A549 (cell line): ENCODE results near the gene RGL1. TPM values are rescaled to one million over a fixed set of nuclear protein-coding genes. Genes with fewer than 3 reads are reported as not detected.
A peak's percentile ranks its signal among the peaks of the same experiment; 100 is the strongest.

ENCODE experiments used
- ATAC-seq, 2 experiments: fragments of 200-7000 bp in 1 of 2; fragments of >200 bp in 1 of 2; cut with Nextera tagmentation in 1 of 2; cut with Tn5 transposase in 1 of 2; 3 replicates each; pipeline versions ENCODE4 v1.8.0 to v1.9.1; 2018 to 2020; ENCODE audit warnings: mild to moderate bottlenecking in 1 of 2, moderate library complexity in 1 of 2
- CTCF ChIA-PET: fragments of 300-600 bp; sonication (Branson Sonifier 250); formaldehyde crosslinking; extraction: SDS; loops from one replicate; lab custom pipeline; 2021; ENCODE audit warnings: antibody characterized with exemption, inconsistent platforms; lab: Yijun Ruan, JAX
- POLR2A ChIA-PET: fragments of 350-600 bp; formaldehyde crosslinking; extraction: SDS; loops from one replicate; lab custom pipeline; 2021; ENCODE audit warnings: antibody characterized with exemption, inconsistent platforms; lab: Yijun Ruan, JAX
- DNase-seq, 2 experiments: peaks; one replicate each; pipeline versions ENCODE4 v3.0.0 to v3.0.0-alpha.2; 2011 to 2016; ENCODE audit warnings: low read depth in 1 of 2, low spot score in 1 of 2
- FAIRE-seq: peaks from 2 replicates; lab custom pipeline; 2011; peaks lifted over from hg19 to GRCh38; lab: Jason Lieb, UNC
- H3K27ac ChIP-seq, 2 experiments: fragments of >200 bp; sonication (Bioruptor Twin); formaldehyde crosslinking; 3 replicates each; pipeline ENCODE4 v1.5.1; 2016 to 2017
- H3K4me1 ChIP-seq: fragments of >200 bp; sonication (Bioruptor Twin); formaldehyde crosslinking; 3 replicates; pipeline ENCODE4 v1.6.1; 2016
- H3K4me2 ChIP-seq: fragments of >200 bp; sonication (Bioruptor Twin); formaldehyde crosslinking; 3 replicates; pipeline ENCODE4 v1.6.1; 2016
- H3K4me3 ChIP-seq: fragments of >200 bp; sonication (Bioruptor Twin); formaldehyde crosslinking; 3 replicates; pipeline ENCODE4 v1.5.1; 2016
- H3K9me3 ChIP-seq: fragments of >200 bp; sonication (Bioruptor Twin); formaldehyde crosslinking; 3 replicates; pipeline ENCODE4 v1.6.1; 2016
- CEBPB ChIP-seq, 2 experiments: fragments of >200 bp in 1 of 2; sonication (Bioruptor Twin) in 1 of 2; formaldehyde crosslinking in 1 of 2; IDR thresholded peaks; 2 replicates each; pipeline ENCODE4 v1.6.1; 2012 to 2016
- EHF ChIP-seq: fragments of 250-450 bp; sonication (Bioruptor Pico); IDR thresholded peaks from 2 replicates; pipeline ENCODE4 v1.5.0; 2020; ENCODE audit warnings: mild to moderate bottlenecking
- EP300 ChIP-seq, 2 experiments: fragments of >200 bp; sonication (Bioruptor Twin); formaldehyde crosslinking; IDR thresholded peaks; 2 replicates in 1 of 2; 3 replicates in 1 of 2; pipeline ENCODE4 v1.6.1; 2016 to 2017
- ESRRA ChIP-seq: fragments of 150-350 bp; IDR thresholded peaks from 2 replicates; pipeline ENCODE4 v1.6.1; 2014; ENCODE audit warnings: mild to moderate bottlenecking, low read length, borderline replicate concordance
- FOSL2 ChIP-seq, 2 experiments: fragments of 450-650 bp in 1 of 2; fragments of >200 bp in 1 of 2; sonication (Bioruptor Twin) in 1 of 2; formaldehyde crosslinking; IDR thresholded peaks; 2 replicates each; pipeline versions ENCODE4 v1.5.0 to v1.6.1; 2016 to 2020; ENCODE audit warnings: mild to moderate bottlenecking in 1 of 2, moderate library complexity in 1 of 2
- FOXS1 ChIP-seq: fragments of 250-450 bp; sonication (Bioruptor Pico); IDR thresholded peaks from 2 replicates; pipeline ENCODE4 v1.5.0; 2020; ENCODE audit warnings: mild to moderate bottlenecking, moderate library complexity
- HOXA7 ChIP-seq: fragments of 250-450 bp; sonication (Bioruptor Pico); IDR thresholded peaks from 2 replicates; pipeline ENCODE4 v1.5.0; 2020; ENCODE audit warnings: mild to moderate bottlenecking, moderate library complexity
- HOXB13 ChIP-seq: fragments of 250-450 bp; sonication (Bioruptor Pico); IDR thresholded peaks from 2 replicates; pipeline ENCODE4 v1.5.0; 2020; ENCODE audit warnings: low read depth, mild to moderate bottlenecking, moderate library complexity
- JUNB ChIP-seq: fragments of >200 bp; sonication (Bioruptor Twin); formaldehyde crosslinking; IDR thresholded peaks from 2 replicates; pipeline ENCODE4 v1.6.1; 2016
- MAZ ChIP-seq: fragments of 150-350 bp; IDR thresholded peaks from 2 replicates; pipeline ENCODE4 v1.6.1; 2014; ENCODE audit warnings: antibody characterized with exemption, low read depth, low read length, borderline replicate concordance
- RCOR1 ChIP-seq: fragments of 150-350 bp; IDR thresholded peaks from 2 replicates; pipeline ENCODE4 v1.6.1; 2014; ENCODE audit warnings: antibody characterized with exemption, low read length, low read depth
- RNF2 ChIP-seq: fragments of 200-600 bp; sonication (generic); IDR thresholded peaks from 2 replicates; pipeline ENCODE4 v1.6.1; 2016; ENCODE audit warnings: low read depth, mild to moderate bottlenecking, antibody characterized with exemption, moderate library complexity, borderline replicate concordance
- SMC3 ChIP-seq: fragments of >200 bp; sonication (Bioruptor Twin); formaldehyde crosslinking; IDR thresholded peaks from 3 replicates; pipeline ENCODE4 v1.6.1; 2018; ENCODE audit warnings: inconsistent platforms
- ZFP36 ChIP-seq: fragments of 450-650 bp; IDR thresholded peaks from 2 replicates; pipeline ENCODE4 v1.6.1; 2014; ENCODE audit warnings: borderline replicate concordance; ENCODE audit not compliant: partially characterized antibody
- ZSCAN20 ChIP-seq: fragments of 250-450 bp; sonication (Bioruptor Pico); IDR thresholded peaks from 2 replicates; pipeline ENCODE4 v1.8.0; 2022; ENCODE audit warnings: mild to moderate bottlenecking, moderate library complexity
- WGBS: methylation state at CpG from one replicate; pipeline ENCODE4 v1.1.6; 2017; ENCODE audit errors: missing lambda C conversion rate; 5-methylcytosine and 5-hydroxymethylcytosine counted together
- polyA plus RNA-seq, 4 experiments: library from polyadenylated mRNA; depleted of rRNA in 3 of 4; stranded (reverse); fragments of >200 nt; fragmentation: RNase III in 1 of 4; extraction: RNeasy Plus Mini Kit Qiagen cat#74134 plus additional on column Dnase treatment in 1 of 4; gene quantifications; 2 replicates in 3 of 4; 3 replicates in 1 of 4; pipeline ENCODE4 v1.2.3, GENCODE V29; 2011 to 2017
- TF ChIP-seq, protein P1 (sequence below): fragments of >200 bp; sonication (Bioruptor Twin); formaldehyde crosslinking; IDR thresholded peaks from 3 replicates; pipeline ENCODE4 v1.6.1; 2016
- TF ChIP-seq, protein P2 (sequence below): fragments of 200-600 bp; sonication (generic); IDR thresholded peaks from 2 replicates; pipeline ENCODE4 v1.6.1; 2016; ENCODE audit warnings: antibody characterized with exemption, mild to moderate bottlenecking, moderate library complexity
- TF ChIP-seq, protein P3 (sequence below): fragments of 450-650 bp; IDR thresholded peaks from 2 replicates; pipeline ENCODE4 v1.6.1; 2014; ENCODE audit warnings: antibody characterized with exemption
- TF ChIP-seq, protein P4 (sequence below): fragments of 150-350 bp; IDR thresholded peaks from 2 replicates; pipeline ENCODE4 v1.6.1; 2014; ENCODE audit warnings: low read depth, mild to moderate bottlenecking, low read length

RGL1 gene
- polyA plus RNA-seq, 2 of the 4 experiments (the other 2 are of a cell fraction), result 1.0 to 3.8 TPM

DNA sequence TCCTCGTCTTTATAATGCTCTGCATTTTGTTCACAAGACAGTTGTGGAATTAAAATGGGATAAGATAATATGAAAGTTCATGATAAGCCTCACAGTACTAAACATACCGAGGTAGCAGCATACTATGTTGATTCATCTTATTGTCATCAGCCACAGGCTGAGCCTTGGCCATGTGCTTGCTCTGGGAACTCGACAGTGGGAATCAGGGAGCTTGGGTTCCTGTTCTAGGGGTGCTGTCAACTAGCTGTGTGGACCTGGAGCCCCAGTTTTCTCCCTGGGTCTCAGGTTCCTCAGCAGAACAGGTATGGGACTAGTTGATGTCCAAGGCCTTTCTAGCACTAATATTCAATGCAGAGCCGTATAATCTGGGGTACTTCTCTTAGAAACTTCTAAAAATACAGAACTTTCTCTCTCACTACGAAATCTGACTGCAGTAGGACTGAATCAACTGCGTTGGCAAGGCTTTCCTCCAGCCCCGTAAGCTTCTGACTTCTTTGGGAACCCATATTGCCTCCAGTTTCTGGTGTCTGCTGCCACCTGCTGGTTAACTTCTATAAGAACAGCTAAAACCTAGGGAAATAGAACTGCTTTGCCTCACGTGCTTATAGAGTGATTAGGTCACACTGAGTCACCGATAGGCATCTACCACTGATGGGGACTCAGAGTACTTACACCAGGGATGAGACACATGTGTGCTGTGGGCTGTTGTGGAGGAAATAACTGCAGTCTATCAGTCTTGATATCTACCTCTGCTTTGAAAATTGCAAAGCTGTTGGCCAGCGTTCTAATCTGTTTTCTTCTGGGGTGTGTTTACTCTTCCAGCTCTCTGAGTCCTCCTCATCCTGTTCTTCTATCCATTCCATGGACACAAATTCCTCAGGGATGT is 110.9 kb downstream of the RGL1 start (continued):
- TF ChIP-seq, protein P1, sequence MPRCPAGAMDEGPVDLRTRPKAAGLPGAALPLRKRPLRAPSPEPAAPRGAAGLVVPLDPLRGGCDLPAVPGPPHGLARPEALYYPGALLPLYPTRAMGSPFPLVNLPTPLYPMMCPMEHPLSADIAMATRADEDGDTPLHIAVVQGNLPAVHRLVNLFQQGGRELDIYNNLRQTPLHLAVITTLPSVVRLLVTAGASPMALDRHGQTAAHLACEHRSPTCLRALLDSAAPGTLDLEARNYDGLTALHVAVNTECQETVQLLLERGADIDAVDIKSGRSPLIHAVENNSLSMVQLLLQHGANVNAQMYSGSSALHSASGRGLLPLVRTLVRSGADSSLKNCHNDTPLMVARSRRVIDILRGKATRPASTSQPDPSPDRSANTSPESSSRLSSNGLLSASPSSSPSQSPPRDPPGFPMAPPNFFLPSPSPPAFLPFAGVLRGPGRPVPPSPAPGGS, result no peak
- TF ChIP-seq ZSCAN20 (no peak), HOXA7 (CRISPR knock-in tag) (no peak), FOXS1 (CRISPR knock-in tag) (no peak), FOSL2 (IDR thresholded peaks at IDR 0.05) (no peak), FOSL2 (CRISPR knock-in tag; IDR thresholded peaks at IDR 0.05) (peak; percentile 83), EHF (CRISPR knock-in tag) (no peak)
- TF ChIP-seq, protein P2, sequence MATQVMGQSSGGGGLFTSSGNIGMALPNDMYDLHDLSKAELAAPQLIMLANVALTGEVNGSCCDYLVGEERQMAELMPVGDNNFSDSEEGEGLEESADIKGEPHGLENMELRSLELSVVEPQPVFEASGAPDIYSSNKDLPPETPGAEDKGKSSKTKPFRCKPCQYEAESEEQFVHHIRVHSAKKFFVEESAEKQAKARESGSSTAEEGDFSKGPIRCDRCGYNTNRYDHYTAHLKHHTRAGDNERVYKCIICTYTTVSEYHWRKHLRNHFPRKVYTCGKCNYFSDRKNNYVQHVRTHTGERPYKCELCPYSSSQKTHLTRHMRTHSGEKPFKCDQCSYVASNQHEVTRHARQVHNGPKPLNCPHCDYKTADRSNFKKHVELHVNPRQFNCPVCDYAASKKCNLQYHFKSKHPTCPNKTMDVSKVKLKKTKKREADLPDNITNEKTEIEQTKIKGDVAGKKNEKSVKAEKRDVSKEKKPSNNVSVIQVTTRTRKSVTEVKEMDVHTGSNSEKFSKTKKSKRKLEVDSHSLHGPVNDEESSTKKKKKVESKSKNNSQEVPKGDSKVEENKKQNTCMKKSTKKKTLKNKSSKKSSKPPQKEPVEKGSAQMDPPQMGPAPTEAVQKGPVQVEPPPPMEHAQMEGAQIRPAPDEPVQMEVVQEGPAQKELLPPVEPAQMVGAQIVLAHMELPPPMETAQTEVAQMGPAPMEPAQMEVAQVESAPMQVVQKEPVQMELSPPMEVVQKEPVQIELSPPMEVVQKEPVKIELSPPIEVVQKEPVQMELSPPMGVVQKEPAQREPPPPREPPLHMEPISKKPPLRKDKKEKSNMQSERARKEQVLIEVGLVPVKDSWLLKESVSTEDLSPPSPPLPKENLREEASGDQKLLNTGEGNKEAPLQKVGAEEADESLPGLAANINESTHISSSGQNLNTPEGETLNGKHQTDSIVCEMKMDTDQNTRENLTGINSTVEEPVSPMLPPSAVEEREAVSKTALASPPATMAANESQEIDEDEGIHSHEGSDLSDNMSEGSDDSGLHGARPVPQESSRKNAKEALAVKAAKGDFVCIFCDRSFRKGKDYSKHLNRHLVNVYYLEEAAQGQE, result no peak
- TF ChIP-seq, protein P3, sequence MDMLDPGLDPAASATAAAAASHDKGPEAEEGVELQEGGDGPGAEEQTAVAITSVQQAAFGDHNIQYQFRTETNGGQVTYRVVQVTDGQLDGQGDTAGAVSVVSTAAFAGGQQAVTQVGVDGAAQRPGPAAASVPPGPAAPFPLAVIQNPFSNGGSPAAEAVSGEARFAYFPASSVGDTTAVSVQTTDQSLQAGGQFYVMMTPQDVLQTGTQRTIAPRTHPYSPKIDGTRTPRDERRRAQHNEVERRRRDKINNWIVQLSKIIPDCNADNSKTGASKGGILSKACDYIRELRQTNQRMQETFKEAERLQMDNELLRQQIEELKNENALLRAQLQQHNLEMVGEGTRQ, result peak; percentile 81

DNA sequence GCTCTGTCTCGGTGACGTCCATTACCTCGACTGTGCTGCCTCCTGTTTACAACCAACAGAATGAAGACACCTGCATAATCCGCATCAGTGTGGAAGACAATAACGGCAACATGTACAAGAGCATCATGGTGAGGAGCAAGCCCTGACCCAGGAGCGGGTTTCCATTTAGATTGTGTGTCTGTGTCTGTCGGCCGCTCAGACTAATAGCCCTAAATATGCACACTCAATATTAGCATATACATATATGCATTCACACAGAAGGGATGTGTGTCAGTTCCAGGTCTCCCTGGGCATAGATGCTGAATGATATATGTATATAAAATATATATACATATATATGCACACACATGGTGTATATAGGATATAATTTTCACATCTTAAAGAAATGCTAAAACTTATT is 111.7 kb downstream of the RGL1 start:
- DNase-seq (no peak), FAIRE-seq (no peak), ATAC-seq (no peak)
- POLR2A ChIA-PET, result interaction anchor here (0.7 to 1.1 kb wide), 2 partner anchors 261 to 444 kb away, joined by 3 to 12 read pairs; partner anchors contain the start of gene SMG7
- peak overlapping the region; percentile 62; the same call in 2 of the 3 replicates for H3K4me2 ChIP-seq
- H3K4me3 ChIP-seq, result no peak overlapping the region
- WGBS, result 86% methylated on average over 8 of the region's 8 CpGs
- peak overlapping the region; percentile 30 to 78; a peak in 3 of 6 replicates for H3K27ac ChIP-seq
- TF ChIP-seq MAZ (no peak), ESRRA (no peak), RNF2 (no peak), HOXB13 (CRISPR knock-in tag) (no peak), CEBPB (IDR thresholded peaks at IDR 0.05) (no peak), FOXS1 (CRISPR knock-in tag) (no peak), FOSL2 (IDR thresholded peaks at IDR 0.05) (no peak), FOSL2 (CRISPR knock-in tag; IDR thresholded peaks at IDR 0.05) (no peak), ZFP36 (no peak), EP300 (IDR thresholded peaks at IDR 0.05) (no peak), RCOR1 (no peak), SMC3 (no peak), JUNB (no peak)
- TF ChIP-seq, protein P4, sequence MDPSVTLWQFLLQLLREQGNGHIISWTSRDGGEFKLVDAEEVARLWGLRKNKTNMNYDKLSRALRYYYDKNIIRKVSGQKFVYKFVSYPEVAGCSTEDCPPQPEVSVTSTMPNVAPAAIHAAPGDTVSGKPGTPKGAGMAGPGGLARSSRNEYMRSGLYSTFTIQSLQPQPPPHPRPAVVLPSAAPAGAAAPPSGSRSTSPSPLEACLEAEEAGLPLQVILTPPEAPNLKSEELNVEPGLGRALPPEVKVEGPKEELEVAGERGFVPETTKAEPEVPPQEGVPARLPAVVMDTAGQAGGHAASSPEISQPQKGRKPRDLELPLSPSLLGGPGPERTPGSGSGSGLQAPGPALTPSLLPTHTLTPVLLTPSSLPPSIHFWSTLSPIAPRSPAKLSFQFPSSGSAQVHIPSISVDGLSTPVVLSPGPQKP, result no peak
- TF ChIP-seq, all 56 proteins: peak for 0
- CTCF ChIA-PET, result interaction anchor here (0.6 to 5.7 kb wide), 55 partner anchors 11 to 1316 kb away, joined by 3 to 142 read pairs (median 5); partner anchors contain the start of gene APOBEC4
- Histone ChIP-seq H3K4me1 (peaks cover 11% of the 10 kb centered on the region; the same call in 2 of the 3 replicates), H3K9me3 (no peaks in the 10 kb centered on the region)
